HG03571 (cell line): ENCODE results near the gene GPR25.

Source experiments
- ATAC-seq: cut with Tn5 transposase; IDR thresholded peaks from one replicate; pipeline ENCODE4 v1.9.1; 2021; ENCODE audit not compliant: unreplicated experiment

GPR25 gene

DNA sequence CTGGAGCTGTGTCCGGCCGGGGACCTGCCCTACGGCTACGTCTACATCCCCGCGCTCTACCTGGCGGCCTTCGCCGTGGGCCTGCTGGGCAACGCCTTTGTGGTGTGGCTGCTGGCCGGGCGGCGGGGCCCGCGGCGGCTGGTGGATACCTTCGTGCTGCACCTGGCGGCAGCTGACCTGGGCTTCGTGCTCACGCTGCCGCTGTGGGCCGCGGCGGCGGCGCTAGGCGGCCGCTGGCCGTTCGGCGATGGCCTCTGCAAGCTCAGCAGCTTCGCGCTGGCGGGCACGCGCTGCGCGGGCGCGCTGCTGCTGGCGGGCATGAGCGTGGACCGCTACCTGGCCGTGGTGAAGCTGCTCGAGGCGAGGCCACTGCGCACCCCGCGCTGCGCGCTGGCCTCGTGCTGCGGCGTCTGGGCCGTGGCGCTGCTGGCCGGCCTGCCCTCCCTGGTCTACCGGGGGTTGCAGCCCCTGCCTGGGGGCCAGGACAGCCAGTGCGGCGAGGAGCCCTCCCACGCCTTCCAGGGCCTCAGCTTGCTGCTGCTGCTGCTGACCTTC lies 412 bp downstream of the GPR25 start:
- no peak for ATAC-seq

DNA sequence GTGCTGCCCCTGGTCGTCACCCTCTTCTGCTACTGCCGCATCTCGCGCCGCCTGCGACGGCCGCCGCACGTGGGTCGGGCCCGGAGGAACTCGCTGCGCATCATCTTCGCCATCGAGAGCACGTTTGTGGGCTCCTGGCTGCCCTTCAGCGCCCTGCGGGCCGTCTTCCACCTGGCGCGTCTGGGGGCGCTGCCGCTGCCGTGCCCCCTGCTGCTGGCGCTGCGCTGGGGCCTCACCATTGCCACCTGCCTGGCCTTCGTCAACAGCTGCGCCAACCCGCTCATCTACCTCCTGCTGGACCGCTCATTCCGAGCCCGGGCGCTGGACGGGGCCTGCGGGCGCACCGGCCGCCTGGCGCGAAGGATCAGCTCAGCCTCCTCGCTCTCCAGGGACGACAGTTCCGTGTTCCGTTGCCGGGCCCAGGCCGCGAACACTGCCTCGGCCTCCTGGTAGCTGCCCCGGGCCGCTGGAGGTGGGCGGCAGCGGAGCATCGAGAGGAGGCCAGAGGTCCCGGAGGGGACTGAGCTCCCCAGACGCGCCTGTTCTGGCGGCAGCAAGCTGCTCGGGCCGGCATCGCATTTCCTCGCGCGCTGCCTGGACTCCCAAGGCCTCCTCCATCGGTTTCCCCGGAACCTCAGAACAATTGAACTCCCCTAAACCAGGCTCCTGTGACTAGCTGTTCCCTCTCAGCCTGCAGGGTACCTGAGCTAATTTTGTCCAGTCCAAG lies 1.1 kb downstream of the GPR25 start:
- ATAC-seq, result no peak

DNA sequence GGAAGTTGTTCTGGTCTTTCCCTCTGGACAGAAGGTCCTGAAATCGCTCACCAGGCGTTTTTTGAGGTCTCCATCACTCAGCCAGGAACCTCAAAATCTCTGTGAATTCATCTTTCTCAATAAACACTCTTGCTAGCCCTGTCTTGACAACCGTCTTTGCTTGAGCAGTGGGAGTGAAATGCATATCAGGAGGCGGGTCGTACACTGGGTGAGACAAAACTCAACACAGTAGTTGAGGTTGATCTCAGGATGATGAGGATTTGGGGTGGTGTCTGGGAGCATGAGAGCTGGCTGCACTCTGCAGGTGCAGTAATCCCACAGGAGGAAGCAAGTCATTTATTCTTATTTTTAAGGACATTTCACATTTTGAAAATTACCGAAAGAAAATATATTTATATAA lies 1.9 kb downstream of the GPR25 start:
- no peak for ATAC-seq

DNA sequence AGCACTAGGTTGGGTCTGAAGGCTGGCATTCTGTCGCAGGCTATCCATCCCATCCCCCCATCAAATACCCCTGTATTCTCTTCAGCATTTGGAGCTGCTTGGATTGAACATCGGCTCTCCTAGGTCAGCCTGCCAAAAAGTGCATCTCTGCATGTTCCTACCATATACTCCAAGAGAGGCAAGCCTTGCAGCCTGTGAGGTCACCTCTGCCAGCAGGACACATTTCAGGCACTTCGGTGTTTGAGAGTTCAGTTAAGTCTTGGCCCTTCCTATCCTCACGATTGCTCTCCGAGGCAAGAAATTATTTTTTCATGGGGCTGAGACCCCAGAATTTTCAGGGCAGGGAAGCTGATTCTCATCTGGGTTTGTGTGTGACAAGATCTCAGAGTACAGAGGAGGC lies 2.6 kb downstream of the GPR25 start:
- no peak for ATAC-seq

DNA sequence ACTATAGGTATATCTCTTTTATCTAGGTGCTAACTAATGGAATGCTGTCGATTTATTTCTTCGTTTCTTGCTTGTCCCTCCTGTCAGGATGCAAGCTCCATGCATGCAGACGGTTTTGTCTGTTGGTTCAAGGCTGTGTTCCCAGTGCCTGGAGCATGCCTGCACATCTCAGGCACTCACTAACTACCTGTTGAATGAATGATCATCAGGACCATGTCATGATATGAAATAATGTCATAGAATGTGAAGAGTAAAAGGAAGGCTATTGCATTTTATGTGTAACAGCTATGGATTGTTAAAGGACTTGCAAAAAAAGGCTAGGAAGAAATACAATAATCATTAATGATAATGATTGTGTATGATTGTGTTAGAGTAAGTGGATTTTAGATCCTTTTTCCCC lies 4.2 kb downstream of the GPR25 start:
- no peak for ATAC-seq

DNA sequence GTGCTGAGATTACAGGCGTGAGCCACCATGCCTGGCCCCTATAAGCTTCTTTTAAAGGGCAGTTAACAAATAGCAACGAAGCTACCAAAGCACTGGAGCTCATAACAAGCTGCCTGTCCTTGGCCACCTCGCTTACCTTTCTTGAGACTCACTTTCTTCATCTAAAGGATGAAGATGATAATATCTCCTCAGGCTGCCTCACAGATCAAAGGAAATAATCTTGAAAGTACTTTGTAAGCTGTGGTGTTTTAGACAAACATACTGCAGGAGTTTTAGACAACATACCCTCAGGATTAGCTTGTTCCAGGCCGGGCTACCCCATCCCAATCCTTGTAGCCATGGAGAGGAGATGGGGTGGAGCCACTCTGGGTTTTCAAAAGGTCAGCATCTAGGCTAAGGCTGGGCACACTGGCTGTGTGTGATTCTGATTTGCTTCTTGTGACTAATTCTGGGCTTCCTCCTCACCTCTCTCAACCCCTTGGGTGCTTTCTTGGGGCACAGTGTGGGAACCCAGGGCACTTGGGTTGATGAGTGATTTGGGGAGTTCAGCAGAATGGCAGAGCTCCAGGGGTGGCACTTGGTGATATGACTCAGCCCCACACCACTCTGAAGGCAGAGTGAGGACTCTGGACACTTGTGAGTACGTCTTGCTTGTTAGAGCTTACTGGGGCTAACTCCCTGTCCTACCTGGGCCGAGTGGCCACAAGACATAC lies 5.2 kb downstream of the GPR25 start:
- ATAC-seq, result peak; percentile 76

DNA sequence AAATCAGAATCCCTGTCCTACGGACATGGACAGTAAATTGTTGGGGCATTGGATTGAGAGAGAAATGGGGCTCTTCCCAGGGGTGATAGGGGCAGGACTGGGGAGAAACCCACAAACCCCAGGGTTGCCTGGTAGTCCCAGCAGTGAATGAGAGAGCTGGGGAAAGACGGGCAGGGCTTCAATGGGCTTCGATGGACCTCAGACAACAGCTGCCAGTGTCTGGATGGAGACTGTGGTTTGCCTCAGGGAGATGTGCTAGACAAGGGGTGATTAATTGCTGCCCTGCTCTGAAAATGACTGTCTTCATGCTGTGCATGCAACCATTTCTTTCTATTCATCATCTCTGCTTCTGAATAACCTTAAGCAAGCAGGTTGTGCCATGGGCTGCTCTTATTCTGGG lies 7.4 kb downstream of the GPR25 start:
- ATAC-seq, result no peak

DNA sequence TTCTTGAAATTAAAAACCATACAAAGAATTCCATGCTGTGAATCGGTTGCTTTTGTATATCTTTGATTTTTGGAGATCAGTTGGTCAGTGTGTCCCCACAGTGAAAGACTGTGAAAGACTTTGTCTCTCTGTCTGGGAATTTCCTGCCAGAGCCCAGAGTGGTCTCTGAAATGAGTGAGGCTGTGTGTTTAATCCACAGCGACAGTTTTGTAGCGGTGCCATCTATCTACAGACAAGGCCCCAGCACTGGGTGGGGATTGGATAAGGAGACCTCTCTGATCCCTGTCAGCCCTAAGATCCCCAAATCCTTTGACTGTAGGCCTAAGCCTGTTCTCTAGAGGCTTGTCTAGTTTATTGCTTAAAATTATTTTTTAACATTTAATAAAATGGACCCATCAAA lies 10.3 kb downstream of the GPR25 start:
- ATAC-seq, result no peak

DNA sequence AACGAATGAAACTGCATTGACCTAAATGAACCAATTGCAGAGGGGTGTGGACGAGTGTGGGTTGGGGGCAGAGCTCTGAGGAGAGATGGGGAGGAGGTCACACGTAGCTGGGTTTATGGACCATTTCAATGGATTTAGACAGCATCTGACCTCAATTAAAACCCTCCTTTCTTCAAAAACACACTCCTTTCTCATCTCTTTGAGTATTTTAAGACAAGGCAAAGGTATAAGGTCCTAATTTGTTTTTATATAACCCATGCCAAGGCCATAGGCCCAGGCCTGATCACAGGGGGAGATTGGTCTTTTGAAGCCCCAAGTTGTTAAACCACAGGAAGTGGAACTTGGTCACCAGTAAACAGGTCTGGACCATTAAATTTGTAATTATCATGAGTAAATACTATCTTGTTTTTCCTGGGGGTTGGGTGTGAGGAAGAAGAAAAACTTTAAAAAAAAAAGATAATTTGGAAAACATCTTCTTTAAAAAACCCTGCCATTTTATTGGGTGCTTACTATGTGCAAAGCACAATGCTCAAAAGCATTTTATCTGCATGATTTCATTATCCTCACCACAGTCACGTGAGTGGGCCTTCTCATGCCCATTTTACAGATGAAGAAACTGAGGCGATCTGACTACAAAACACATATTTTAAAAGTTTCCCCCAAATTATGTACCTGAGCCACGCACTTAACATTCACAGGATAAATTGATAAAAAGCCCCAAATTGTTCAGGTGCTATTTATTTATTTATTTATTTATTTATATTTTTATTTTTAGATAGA lies 13.0 kb downstream of the GPR25 start:
- no peak for ATAC-seq

DNA sequence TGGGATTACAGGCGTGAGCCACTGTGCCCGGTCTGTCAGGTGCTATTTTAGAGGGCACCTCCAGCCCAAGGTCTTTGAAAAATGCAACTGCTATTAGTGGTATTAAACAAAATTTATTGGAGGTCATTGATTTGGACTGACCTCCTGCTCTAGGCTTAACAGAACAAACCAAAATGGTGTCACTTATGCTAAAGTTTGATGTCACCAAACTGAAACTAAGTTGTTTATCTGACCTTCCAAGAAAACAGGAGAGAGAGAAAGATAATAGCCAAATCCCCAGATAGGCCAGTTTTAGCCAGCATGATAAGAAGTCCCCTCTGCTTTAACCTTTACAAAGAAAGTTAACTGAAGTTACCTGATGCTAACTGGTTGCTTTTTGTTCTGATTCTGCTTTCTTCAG lies 13.8 kb downstream of the GPR25 start:
- no peak for ATAC-seq

DNA sequence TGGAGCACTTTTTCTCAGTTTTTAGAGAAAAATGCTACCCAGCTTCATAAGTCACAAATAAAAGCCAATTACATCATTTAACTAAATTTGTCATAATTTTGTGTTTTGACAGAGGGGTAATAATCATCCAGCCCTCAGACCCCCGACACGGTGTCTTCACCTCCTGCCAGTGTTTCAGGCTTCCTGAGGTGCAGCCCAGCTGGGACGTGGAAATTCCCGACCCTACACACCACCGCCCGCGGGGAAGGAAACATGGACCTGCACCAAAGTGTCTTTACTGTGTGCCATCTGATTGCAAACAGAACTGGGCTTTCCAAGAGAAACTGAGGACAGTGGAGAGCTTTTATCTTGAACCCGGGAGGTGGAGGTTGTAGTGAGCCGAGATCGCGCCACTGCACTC lies 14.3 kb downstream of the GPR25 start:
- no peak for ATAC-seq

DNA sequence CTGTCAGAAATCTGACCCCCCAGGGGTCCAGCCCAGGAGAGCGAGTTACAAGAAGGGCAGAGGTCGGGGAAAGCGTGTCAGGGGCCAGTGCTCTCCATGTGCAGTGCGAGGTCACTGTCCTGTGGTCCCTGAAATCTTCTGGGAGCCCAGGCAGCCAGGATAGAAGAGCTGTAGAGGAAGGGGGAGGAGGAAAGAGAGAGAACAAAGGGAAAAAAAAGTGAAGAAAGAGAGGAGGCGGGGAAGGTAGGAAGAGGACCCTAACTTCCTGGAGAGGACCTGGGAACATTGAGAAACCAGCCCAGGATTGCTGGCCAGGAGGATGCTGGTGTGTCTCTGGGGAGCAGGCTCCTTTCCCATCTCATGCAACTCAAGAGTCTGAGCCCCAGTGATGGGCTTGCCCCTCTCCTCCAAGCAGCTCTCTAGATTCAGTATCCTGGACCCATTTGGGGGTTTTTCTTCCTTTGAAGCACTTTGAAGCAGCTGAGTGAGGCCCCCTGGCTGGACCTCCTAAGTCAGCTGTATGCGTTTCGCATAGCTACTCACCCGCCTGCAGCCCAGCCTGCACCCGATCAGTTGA lies 15.1 kb downstream of the GPR25 start:
- no peak for ATAC-seq

DNA sequence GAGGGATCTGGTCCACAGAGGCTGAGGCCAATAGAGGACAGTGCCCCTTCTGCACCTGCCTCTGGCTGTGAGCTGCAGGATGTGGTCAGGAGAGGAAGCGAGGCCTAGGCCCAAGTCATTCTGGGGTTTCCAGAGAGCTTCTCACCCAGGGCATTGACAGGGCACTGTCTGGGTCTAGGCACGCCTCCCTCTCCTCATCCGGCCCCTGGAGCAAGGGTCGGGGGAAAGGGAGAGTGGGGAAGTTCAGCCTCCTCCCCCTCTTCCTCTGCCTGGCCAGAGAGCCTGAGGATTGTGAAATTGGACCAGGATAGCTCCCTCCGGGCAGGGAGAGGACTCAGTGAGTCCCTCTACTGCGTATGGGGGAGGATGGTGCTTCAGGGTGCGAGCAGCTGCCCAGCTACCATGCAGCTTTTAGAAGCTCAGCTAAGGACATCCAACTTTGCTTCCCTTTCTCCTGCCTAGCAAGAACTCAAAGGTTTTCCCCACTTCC lies 15.6 kb downstream of the GPR25 start:
- ATAC-seq, result peak; percentile 92

DNA sequence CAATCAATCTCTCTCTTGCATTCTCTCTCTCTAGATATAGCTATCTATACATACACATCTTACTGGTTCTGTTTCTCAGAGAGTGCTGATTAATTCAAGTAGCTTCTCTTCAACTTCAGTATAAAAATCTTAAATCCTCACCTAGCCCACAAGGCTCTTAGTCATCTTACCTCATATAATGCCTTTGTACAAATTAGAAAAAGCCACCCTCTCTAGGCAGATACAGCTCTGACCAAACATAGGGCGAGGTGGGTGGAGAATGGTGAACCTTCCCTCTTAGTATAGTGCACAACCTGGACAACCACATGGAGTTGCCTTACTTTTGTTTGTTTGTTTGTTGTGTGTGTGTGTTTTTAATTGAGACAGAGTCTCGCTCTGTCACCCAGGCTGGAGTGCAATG lies 16.8 kb downstream of the GPR25 start:
- no peak for ATAC-seq

DNA sequence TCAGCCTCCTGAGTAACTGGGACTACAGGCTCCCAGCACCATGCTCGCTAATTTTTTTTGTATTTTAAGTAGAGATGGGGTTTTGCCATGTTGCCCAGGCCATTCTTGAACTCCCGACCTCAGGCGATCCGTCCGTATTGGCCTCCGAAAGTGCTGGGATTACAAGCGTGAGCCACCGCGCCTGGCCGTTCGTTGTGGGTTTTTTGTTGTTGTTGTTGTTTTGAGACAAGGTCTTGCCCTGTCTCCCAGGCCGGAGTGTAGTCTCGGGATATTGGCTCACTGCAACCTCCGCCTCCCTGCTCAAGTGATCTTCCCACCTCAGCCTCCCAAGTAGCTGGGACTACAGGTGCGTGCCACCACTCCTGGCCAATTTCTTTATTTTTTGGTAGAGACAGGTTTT lies 17.2 kb downstream of the GPR25 start:
- no peak for ATAC-seq

DNA sequence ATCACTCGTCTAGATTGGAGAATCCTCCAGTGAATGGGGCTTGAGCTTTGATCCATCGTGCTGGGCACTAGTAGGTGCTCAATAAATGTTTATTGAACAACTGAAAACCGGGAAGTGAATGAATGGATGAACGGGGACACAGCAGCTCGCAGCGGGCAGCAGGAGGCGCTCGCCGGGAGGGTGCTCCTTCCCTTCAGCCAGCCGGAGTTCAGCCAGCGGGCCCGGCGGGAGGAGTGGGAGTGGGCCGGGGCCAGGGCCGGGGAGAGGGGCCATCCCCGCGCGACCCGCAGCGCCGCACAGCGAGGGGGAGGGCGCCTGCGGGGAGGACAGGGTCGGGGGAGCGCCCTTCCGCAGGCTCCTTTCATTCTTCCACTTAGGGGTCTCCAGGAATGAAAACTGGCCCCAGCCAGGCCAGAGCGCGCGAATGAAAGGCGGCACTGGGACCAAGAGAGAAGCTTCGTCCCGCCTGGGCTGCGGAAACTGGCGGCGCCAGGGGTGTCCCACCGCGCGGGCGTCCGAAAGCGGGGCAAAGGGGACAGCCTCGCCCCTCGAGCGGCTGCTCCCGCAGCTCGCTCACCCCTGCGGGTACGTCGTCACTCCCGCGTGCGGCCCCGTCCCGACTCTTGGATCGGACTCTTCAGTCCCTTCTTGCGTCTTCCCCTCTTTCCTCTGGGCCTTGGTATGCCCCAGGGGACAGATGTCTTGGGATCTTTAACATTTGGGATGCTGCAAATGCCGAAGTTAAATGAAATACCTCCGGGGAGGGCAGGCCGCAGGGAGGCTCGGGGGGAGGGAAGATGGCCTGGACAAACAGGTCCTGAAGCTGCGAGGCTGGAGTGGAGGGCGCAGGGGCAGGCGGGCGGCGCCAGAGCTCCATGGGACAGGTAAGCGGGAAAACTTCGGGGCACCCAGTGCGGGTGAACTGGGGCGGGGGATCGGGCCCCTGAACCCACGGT lies 18.3 kb downstream of the GPR25 start:
- no peak for ATAC-seq

DNA sequence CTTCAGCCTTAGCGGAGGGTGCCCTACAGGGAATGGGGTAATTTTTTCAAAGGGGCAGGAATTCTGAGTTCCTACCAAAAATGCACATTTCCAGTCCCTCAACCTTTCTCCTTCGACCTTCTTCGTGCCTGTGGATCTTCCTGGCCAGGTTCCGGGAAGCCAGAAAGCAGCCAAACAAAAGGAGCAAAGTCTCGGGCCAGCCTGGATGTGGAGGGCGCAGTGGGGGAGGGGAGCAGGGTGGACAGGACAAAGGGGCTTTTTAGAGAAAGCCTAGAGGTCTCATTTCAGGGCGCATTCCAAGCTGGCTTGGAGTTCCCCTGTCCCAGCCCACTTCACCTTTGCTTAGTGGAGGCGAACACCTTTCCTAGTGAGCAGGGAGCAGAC lies 19.0 kb downstream of the GPR25 start:
- no peak for ATAC-seq

DNA sequence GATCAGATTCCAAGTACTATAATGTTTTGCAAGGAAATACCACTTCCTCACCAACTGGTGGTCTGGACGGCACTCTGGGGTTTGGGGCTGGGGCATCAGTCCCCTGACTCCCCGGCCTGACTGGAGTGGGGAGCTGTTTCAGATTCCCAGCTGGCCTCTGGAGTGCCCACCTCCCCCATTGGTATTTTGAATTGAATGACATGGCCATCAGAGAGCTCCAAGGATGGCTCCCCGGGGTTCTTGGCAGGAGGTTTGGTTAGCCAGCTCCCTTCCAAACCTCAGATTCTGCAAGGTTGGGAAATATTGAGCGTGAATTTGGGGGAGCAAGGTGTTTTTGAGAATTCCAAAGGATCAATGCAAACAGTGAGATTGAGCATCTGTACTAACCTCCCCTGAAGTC lies 19.8 kb downstream of the GPR25 start:
- ATAC-seq, result no peak

DNA sequence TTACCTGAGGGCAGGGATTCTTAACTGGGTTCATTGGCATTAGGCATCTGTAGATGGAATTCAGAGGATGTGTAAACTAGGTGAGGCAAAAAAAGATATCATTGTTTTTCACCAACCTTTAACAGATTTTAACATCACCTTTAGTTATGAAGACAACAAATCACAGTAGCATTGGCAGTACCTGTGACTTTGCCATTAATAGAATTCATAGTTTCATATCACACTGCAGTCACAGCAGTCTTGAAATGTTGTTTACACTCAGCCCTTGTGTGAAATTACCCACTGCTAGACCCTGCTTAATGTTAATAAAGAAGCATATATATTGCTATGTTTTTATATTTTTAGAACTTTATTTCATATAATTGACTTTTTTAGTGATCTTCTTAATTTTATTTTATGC lies 20.2 kb downstream of the GPR25 start:
- ATAC-seq, result no peak

DNA sequence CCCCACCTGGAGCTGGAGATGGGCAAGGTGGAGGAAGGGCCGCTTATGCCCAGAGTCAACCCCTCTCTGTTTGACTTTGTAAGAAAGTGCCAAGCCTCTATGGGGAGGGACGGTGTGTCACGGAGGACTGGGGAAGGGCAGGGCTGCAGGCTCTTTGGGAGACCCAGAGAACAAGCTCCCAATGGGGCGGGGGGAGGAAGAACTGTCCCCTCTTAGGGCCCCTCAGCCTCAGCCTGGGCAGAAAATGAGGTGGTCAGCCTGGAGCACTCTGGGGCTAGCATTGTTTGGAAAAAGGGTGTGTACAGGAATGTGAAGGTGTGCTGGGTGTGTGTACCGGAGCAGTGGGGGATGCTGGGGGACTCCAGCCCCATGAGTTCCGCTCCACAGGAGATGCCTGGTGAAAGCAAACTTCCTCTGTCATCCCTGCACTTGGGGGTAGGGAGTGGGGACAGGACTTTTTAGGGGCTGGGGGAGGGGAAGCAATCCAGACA lies 20.7 kb downstream of the GPR25 start:
- no peak for ATAC-seq
